WTC11 (cell line): ENCODE results near the gene IKBKE.

Source experiments
- HMGA2 ChIP-seq: fragments of 250-450 bp; sonication (Bioruptor Pico); IDR thresholded peaks from 2 replicates; pipeline ENCODE4 v1.4.0; 2021; ENCODE audit warnings: mild to moderate bottlenecking, moderate library complexity
- JUN ChIP-seq: sonication (generic); formaldehyde crosslinking; IDR thresholded peaks from 2 replicates; pipeline ENCODE4 v1.8.0; 2023; ENCODE audit warnings: mild to moderate bottlenecking, missing genetic modification reagents
- NFYB ChIP-seq: sonication (generic); formaldehyde crosslinking; conservative IDR thresholded peaks from 2 replicates; pipeline ENCODE4 v1.8.0; 2022; ENCODE audit warnings: low read depth, missing genetic modification reagents
- SP1 ChIP-seq: sonication (generic); formaldehyde crosslinking; conservative IDR thresholded peaks from 2 replicates; pipeline ENCODE4 v1.8.1; 2022; ENCODE audit warnings: missing genetic modification reagents
- TCF7 ChIP-seq: sonication (generic); formaldehyde crosslinking; IDR thresholded peaks from 2 replicates; pipeline ENCODE4 v1.8.0; 2022; ENCODE audit warnings: mild to moderate bottlenecking, low read depth, missing genetic modification reagents, moderate library complexity
- TEAD1 ChIP-seq: sonication (generic); formaldehyde crosslinking; IDR thresholded peaks from 2 replicates; pipeline ENCODE4 v1.8.0; 2022; ENCODE audit warnings: mild to moderate bottlenecking, missing genetic modification reagents
- TEAD4 ChIP-seq: sonication (generic); formaldehyde crosslinking; IDR thresholded peaks from 2 replicates; pipeline ENCODE4 v1.8.0; 2022; ENCODE audit warnings: mild to moderate bottlenecking, missing genetic modification reagents
- ZNF396 ChIP-seq: fragments of 250-450 bp; sonication (Bioruptor Pico); IDR thresholded peaks from 2 replicates; pipeline ENCODE4 v1.8.0; 2021; ENCODE audit warnings: mild to moderate bottlenecking, moderate library complexity, borderline replicate concordance
- TF ChIP-seq, protein P1 (sequence below): sonication (generic); formaldehyde crosslinking; IDR thresholded peaks from 2 replicates; pipeline ENCODE4 v1.8.1; 2023; ENCODE audit warnings: mild to moderate bottlenecking, missing genetic modification reagents
- TF ChIP-seq, protein P2 (sequence below): fragments of 200-600 bp; IDR thresholded peaks from 2 replicates; pipeline ENCODE4 v1.8.0; 2022; ENCODE audit warnings: antibody characterized with exemption
- TF ChIP-seq, protein P3 (sequence below): sonication (generic); formaldehyde crosslinking; IDR thresholded peaks from 2 replicates; pipeline ENCODE4 v1.8.0; 2022; ENCODE audit warnings: mild to moderate bottlenecking, missing genetic modification reagents
- TF ChIP-seq, protein P4 (sequence below): fragments of 250-450 bp; sonication (Bioruptor Pico); IDR thresholded peaks from 2 replicates; pipeline ENCODE4 v1.9.0; 2021; ENCODE audit warnings: mild to moderate bottlenecking, borderline replicate concordance
- TF ChIP-seq, protein P5 (sequence below): sonication (generic); formaldehyde crosslinking; conservative IDR thresholded peaks from 2 replicates; pipeline ENCODE4 v1.8.1; 2022; ENCODE audit warnings: mild to moderate bottlenecking, missing genetic modification reagents

- TF ChIP-seq, protein P1, sequence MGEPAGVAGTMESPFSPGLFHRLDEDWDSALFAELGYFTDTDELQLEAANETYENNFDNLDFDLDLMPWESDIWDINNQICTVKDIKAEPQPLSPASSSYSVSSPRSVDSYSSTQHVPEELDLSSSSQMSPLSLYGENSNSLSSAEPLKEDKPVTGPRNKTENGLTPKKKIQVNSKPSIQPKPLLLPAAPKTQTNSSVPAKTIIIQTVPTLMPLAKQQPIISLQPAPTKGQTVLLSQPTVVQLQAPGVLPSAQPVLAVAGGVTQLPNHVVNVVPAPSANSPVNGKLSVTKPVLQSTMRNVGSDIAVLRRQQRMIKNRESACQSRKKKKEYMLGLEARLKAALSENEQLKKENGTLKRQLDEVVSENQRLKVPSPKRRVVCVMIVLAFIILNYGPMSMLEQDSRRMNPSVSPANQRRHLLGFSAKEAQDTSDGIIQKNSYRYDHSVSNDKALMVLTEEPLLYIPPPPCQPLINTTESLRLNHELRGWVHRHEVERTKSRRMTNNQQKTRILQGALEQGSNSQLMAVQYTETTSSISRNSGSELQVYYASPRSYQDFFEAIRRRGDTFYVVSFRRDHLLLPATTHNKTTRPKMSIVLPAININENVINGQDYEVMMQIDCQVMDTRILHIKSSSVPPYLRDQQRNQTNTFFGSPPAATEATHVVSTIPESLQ (CRISPR knock-in tag), result no peak
- TF ChIP-seq, protein P2, sequence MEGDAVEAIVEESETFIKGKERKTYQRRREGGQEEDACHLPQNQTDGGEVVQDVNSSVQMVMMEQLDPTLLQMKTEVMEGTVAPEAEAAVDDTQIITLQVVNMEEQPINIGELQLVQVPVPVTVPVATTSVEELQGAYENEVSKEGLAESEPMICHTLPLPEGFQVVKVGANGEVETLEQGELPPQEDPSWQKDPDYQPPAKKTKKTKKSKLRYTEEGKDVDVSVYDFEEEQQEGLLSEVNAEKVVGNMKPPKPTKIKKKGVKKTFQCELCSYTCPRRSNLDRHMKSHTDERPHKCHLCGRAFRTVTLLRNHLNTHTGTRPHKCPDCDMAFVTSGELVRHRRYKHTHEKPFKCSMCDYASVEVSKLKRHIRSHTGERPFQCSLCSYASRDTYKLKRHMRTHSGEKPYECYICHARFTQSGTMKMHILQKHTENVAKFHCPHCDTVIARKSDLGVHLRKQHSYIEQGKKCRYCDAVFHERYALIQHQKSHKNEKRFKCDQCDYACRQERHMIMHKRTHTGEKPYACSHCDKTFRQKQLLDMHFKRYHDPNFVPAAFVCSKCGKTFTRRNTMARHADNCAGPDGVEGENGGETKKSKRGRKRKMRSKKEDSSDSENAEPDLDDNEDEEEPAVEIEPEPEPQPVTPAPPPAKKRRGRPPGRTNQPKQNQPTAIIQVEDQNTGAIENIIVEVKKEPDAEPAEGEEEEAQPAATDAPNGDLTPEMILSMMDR, result no peak
- TF ChIP-seq NFYB (no peak), JUN (no peak), HMGA2 (no peak), SP1 (CRISPR knock-in tag) (no peak), TCF7 (CRISPR knock-in tag) (no peak), ZNF396 (CRISPR knock-in tag) (no peak), TEAD4 (CRISPR knock-in tag) (no peak), TEAD1 (CRISPR knock-in tag) (no peak)
- TF ChIP-seq, protein P3, sequence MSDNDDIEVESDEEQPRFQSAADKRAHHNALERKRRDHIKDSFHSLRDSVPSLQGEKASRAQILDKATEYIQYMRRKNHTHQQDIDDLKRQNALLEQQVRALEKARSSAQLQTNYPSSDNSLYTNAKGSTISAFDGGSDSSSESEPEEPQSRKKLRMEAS (CRISPR knock-in tag), result no peak
- TF ChIP-seq, protein P4, sequence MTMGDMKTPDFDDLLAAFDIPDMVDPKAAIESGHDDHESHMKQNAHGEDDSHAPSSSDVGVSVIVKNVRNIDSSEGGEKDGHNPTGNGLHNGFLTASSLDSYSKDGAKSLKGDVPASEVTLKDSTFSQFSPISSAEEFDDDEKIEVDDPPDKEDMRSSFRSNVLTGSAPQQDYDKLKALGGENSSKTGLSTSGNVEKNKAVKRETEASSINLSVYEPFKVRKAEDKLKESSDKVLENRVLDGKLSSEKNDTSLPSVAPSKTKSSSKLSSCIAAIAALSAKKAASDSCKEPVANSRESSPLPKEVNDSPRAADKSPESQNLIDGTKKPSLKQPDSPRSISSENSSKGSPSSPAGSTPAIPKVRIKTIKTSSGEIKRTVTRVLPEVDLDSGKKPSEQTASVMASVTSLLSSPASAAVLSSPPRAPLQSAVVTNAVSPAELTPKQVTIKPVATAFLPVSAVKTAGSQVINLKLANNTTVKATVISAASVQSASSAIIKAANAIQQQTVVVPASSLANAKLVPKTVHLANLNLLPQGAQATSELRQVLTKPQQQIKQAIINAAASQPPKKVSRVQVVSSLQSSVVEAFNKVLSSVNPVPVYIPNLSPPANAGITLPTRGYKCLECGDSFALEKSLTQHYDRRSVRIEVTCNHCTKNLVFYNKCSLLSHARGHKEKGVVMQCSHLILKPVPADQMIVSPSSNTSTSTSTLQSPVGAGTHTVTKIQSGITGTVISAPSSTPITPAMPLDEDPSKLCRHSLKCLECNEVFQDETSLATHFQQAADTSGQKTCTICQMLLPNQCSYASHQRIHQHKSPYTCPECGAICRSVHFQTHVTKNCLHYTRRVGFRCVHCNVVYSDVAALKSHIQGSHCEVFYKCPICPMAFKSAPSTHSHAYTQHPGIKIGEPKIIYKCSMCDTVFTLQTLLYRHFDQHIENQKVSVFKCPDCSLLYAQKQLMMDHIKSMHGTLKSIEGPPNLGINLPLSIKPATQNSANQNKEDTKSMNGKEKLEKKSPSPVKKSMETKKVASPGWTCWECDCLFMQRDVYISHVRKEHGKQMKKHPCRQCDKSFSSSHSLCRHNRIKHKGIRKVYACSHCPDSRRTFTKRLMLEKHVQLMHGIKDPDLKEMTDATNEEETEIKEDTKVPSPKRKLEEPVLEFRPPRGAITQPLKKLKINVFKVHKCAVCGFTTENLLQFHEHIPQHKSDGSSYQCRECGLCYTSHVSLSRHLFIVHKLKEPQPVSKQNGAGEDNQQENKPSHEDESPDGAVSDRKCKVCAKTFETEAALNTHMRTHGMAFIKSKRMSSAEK (CRISPR knock-in tag), result no peak
- TF ChIP-seq, protein P5, sequence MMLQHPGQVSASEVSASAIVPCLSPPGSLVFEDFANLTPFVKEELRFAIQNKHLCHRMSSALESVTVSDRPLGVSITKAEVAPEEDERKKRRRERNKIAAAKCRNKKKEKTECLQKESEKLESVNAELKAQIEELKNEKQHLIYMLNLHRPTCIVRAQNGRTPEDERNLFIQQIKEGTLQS, result no peak
Observed at GRCh38 chr1:206521127-206521526, 50.9 kb downstream of the IKBKE start.
